HepG2 (cell line): ENCODE data around the gene FER1L5. TPM values are rescaled to one million over a fixed set of nuclear protein-coding genes. Genes with fewer than 3 reads are reported as not detected.
A peak's percentile ranks its signal among the peaks of the same experiment; 100 is the strongest.

Experiments used
- ARID3A ChIP-seq: IDR thresholded peaks from 2 replicates; pipeline ENCODE4 v1.6.1; 2012; ENCODE audit warnings: low read depth, low read length, improper control_type of control experiment
- BRCA1 ChIP-seq: sonication (generic); formaldehyde crosslinking; IDR thresholded peaks from 2 replicates; pipeline ENCODE4 v1.4.0; 2020; ENCODE audit warnings: missing genetic modification reagents
- ERF ChIP-seq: IDR thresholded peaks from 2 replicates; pipeline ENCODE4 v1.6.1; 2018; ENCODE audit warnings: missing biosample characterization, missing genetic modification reagents
- FOXA1 ChIP-seq, 2 experiments: fragments of 450-650 bp in 1 of 2; sonication (generic) in 1 of 2; formaldehyde crosslinking in 1 of 2; IDR thresholded peaks; 2 replicates each; pipeline versions ENCODE4 v1.4.0 to v1.6.1; 2016 to 2020; ENCODE audit warnings: missing genetic modification reagents in 1 of 2
- HES4 ChIP-seq: sonication (generic); formaldehyde crosslinking; IDR thresholded peaks from 2 replicates; pipeline ENCODE4 v1.9.0; 2021; ENCODE audit warnings: mild to moderate bottlenecking, missing genetic modification reagents, borderline replicate concordance
- HMG20A ChIP-seq: IDR thresholded peaks from 2 replicates; pipeline ENCODE4 v1.6.1; 2016; ENCODE audit warnings: borderline replicate concordance
- HOXA5 ChIP-seq: sonication (generic); formaldehyde crosslinking; IDR thresholded peaks from 2 replicates; pipeline ENCODE4 v1.4.0; 2020; ENCODE audit warnings: missing genetic modification reagents
- MED8 ChIP-seq: sonication (generic); formaldehyde crosslinking; IDR thresholded peaks from 2 replicates; pipeline ENCODE4 v1.8.1; 2023; ENCODE audit warnings: mild to moderate bottlenecking, missing genetic modification reagents; ENCODE audit not compliant: insufficient replicate concordance
- MLLT10 ChIP-seq: sonication (generic); formaldehyde crosslinking; IDR thresholded peaks from 2 replicates; pipeline ENCODE4 v1.4.0; 2020; ENCODE audit warnings: missing genetic modification reagents
- PHF8 ChIP-seq: sonication (generic); formaldehyde crosslinking; IDR thresholded peaks from 2 replicates; pipeline ENCODE4 v1.5.0; 2020; ENCODE audit warnings: missing genetic modification reagents
- SOX6 ChIP-seq, 2 experiments: fragments of 450-650 bp in 1 of 2; sonication (generic) in 1 of 2; formaldehyde crosslinking in 1 of 2; IDR thresholded peaks; 2 replicates each; pipeline versions ENCODE4 v1.4.0 to v1.6.1; 2017 to 2020; ENCODE audit warnings: antibody characterized with exemption in 1 of 2, mild to moderate bottlenecking in 1 of 2, missing genetic modification reagents in 1 of 2
- TFAP4 ChIP-seq: sonication (generic); IDR thresholded peaks from 2 replicates; pipeline ENCODE4 v1.6.1; 2016; ENCODE audit warnings: low read depth, borderline replicate concordance
- THAP7 ChIP-seq: sonication (generic); formaldehyde crosslinking; IDR thresholded peaks from 2 replicates; pipeline ENCODE4 v1.8.1; 2023; ENCODE audit warnings: mild to moderate bottlenecking, missing genetic modification reagents
- ZBTB44 ChIP-seq: sonication (generic); formaldehyde crosslinking; IDR thresholded peaks from 2 replicates; pipeline ENCODE4 v1.4.0; 2020; ENCODE audit warnings: missing genetic modification reagents
- ZNF282 ChIP-seq: fragments of 450-650 bp; IDR thresholded peaks from 2 replicates; pipeline ENCODE4 v1.6.1; 2018; ENCODE audit not compliant: partially characterized antibody
- ZNF333 ChIP-seq: sonication (generic); formaldehyde crosslinking; IDR thresholded peaks from 2 replicates; pipeline ENCODE4 v1.4.0; 2020; ENCODE audit warnings: mild to moderate bottlenecking, missing genetic modification reagents, borderline replicate concordance
- ZNF598 ChIP-seq: sonication (generic); formaldehyde crosslinking; IDR thresholded peaks from 2 replicates; pipeline ENCODE4 v1.5.1; 2020; ENCODE audit warnings: mild to moderate bottlenecking, missing genetic modification reagents, borderline replicate concordance
- ZNF644 ChIP-seq: IDR thresholded peaks from 2 replicates; pipeline ENCODE4 v1.6.1; 2016; ENCODE audit warnings: low read depth
- ZNF737 ChIP-seq: sonication (generic); formaldehyde crosslinking; IDR thresholded peaks from 2 replicates; pipeline ENCODE4 v1.5.0; 2020; ENCODE audit warnings: missing genetic modification reagents, mild to moderate bottlenecking, borderline replicate concordance
- ZNF816 ChIP-seq: sonication (generic); formaldehyde crosslinking; IDR thresholded peaks from 2 replicates; pipeline ENCODE4 v1.8.0; 2022; ENCODE audit warnings: missing genetic modification reagents, mild to moderate bottlenecking, borderline replicate concordance
- ZSCAN31 ChIP-seq: sonication (generic); formaldehyde crosslinking; IDR thresholded peaks from 2 replicates; pipeline ENCODE4 v1.5.0; 2020; ENCODE audit warnings: low read depth, mild to moderate bottlenecking, missing genetic modification reagents
- ZSCAN5A ChIP-seq: sonication (generic); formaldehyde crosslinking; IDR thresholded peaks from 2 replicates; pipeline ENCODE4 v1.8.0; 2022; ENCODE audit warnings: mild to moderate bottlenecking, missing genetic modification reagents, borderline replicate concordance
- polyA plus RNA-seq, 8 experiments: library from polyadenylated mRNA; depleted of rRNA in 3 of 8; stranded (reverse) in 7 of 8; unstranded in 1 of 8; fragments of >200 nt; fragmentation: Illumina TruSeq in 4 of 8; extraction: Trizol in 4 of 8; gene quantifications; 2 replicates each; pipeline versions ENCODE4 v1.2.1 to v1.2.3, GENCODE V29; 2011 to 2016; ENCODE audit warnings: low read depth in 4 of 8, missing spikeins in 1 of 8, mixed read lengths in 1 of 8; ENCODE audit not compliant: insufficient read depth in 1 of 8
- total RNA-seq, 5 experiments: library from RNA; depleted of rRNA; stranded (reverse); fragments of >200 nt; fragmentation: Illumina TruSeq; extraction: Trizol; gene quantifications; 2 replicates each; pipeline ENCODE4 v1.2.3, GENCODE V29; 2016; ENCODE audit warnings: low read depth in 1 of 5

The FER1L5 gene
- total and polyA plus RNA-seq, 2 of the 13 experiments (the other 11 are each of a cell fraction or from before 2014, with no cell fraction given) = 0.02 to 0.08 TPM

- no peak for TF ChIP-seq HES4
- peak; percentile 62 for TF ChIP-seq PHF8 (CRISPR knock-in tag)
- no peak for TF ChIP-seq HMG20A (CRISPR knock-in tag)
- peak; percentile 61; the same call in 1 of the 2 replicates for TF ChIP-seq ZNF598 (CRISPR knock-in tag)
- no peak; the same call in 1 of the 2 replicates for TF ChIP-seq TFAP4
- TF ChIP-seq ZNF282 = no peak
- no peak for TF ChIP-seq MLLT10 (CRISPR knock-in tag)
- TF ChIP-seq MED8 = no peak
- TF ChIP-seq BRCA1 (CRISPR knock-in tag) = no peak
- no peak; the same call in 1 of the 2 replicates for TF ChIP-seq ZSCAN31 (CRISPR knock-in tag)
- no peak for TF ChIP-seq FOXA1 (IDR thresholded peaks at IDR 0.05)
- no peak for TF ChIP-seq FOXA1 (CRISPR knock-in tag; IDR thresholded peaks at IDR 0.05)
- TF ChIP-seq HOXA5 (CRISPR knock-in tag) = no peak
- TF ChIP-seq ZNF333 (CRISPR knock-in tag) = no peak
- no peak for TF ChIP-seq ZNF816 (CRISPR knock-in tag)
- TF ChIP-seq SOX6 (IDR thresholded peaks at IDR 0.05) = no peak
- TF ChIP-seq SOX6 (CRISPR knock-in tag; IDR thresholded peaks at IDR 0.05) = peak; percentile 61
- TF ChIP-seq ZNF644 (CRISPR knock-in tag) = no peak; the same call in none of the 2 replicates
- no peak for TF ChIP-seq ZBTB44
- peak; percentile 43; the same call in 1 of the 2 replicates for TF ChIP-seq ERF (CRISPR knock-in tag)
- TF ChIP-seq ZNF737 (CRISPR knock-in tag) = no peak
- TF ChIP-seq ARID3A = no peak
- TF ChIP-seq THAP7 = peak; percentile 83; the same call in 1 of the 2 replicates
- no peak for TF ChIP-seq ZSCAN5A
These were observed 43.3 kb downstream of the FER1L5 start (continued) for GRCh38 chr2:96685577-96686459.
